ENCODE results near the gene RPRD1B.
A peak's percentile ranks its signal among the peaks of the same experiment; 100 is the strongest.

Gene RPRD1B

DNA sequence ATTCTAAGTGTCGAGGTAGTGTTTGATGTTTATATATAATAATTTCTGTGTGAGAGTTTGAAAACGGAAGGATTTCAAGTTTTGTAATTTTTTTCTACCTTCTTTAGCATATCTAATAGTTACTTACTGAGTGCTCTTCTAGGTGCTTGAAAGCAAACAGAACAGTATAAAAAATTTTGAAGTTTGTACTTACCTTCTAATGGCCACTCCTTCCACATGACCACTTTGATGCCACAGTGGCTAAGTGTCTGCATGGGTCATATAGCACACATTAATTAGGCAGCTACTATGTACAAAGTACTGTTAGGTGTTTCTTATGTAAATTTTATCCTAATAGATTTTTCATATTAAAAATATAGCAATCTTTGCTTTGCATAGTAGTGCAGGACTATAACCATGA, 21.1 kb downstream of the RPRD1B start:
- TF ChIP-seq, protein P1, sequence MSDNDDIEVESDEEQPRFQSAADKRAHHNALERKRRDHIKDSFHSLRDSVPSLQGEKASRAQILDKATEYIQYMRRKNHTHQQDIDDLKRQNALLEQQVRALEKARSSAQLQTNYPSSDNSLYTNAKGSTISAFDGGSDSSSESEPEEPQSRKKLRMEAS (IDR thresholded peaks at IDR 0.05; ENCODE audit: low read depth, low read length): no peak
- TF ChIP-seq, protein P2, sequence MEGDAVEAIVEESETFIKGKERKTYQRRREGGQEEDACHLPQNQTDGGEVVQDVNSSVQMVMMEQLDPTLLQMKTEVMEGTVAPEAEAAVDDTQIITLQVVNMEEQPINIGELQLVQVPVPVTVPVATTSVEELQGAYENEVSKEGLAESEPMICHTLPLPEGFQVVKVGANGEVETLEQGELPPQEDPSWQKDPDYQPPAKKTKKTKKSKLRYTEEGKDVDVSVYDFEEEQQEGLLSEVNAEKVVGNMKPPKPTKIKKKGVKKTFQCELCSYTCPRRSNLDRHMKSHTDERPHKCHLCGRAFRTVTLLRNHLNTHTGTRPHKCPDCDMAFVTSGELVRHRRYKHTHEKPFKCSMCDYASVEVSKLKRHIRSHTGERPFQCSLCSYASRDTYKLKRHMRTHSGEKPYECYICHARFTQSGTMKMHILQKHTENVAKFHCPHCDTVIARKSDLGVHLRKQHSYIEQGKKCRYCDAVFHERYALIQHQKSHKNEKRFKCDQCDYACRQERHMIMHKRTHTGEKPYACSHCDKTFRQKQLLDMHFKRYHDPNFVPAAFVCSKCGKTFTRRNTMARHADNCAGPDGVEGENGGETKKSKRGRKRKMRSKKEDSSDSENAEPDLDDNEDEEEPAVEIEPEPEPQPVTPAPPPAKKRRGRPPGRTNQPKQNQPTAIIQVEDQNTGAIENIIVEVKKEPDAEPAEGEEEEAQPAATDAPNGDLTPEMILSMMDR (IDR thresholded peaks at IDR 0.05; ENCODE audit: low read depth, low read length): no peak
- no peak for TF ChIP-seq POLR2A (IDR thresholded peaks at IDR 0.05; ENCODE audit: extremely low read depth, insufficient read length)
- TF ChIP-seq MYC (IDR thresholded peaks at IDR 0.05; ENCODE audit: low read depth, low read length): no peak
- H3K4me3 ChIP-seq (ENCODE audit: low read depth, low read length): no peak overlapping the region

DNA sequence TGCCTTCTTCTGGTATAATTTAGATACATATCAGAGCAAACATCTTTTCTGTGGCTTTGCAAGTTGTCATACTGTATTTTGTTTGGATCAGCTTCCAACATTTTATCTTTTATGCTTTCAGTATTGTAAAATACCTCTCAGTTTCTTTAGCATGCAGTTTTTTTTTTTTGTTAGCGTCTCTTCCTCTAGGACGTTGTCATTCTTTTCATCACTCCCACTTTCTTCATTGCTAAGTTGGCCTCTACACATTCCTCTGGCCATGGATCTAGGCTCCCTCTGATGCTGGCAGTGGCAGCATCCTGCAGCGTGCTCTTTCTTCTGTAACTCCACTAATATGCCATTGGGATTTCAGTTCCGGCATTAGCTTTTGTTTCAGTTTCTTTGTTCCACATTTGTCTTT, 21.7 kb downstream of the RPRD1B start:
- no peak for TF ChIP-seq POLR2A (IDR thresholded peaks at IDR 0.05; ENCODE audit: extremely low read depth, insufficient read length)

More for the DNA sequence above, 21.1 kb downstream of the RPRD1B start:
- DNase-seq (ENCODE audit: low read depth): no peak

DNA sequence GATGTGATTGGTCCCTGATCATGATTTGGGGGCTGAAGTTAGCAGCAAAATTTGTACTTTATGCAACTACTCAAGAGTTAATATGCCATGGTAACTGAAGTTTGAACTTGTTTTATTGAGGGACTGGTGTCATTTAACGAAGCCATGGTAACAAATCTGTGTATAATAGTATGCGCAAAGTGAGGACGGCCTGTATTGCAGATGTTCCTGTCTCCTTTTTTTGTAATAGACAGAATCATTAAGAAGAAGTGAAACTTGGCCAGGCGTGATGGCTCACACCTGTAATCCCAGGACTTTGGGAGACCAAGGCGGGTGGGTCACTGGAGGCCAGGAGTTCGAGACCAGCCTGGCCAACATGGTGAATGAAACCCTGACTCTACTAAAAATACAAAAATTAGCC, 22.3 kb downstream of the RPRD1B start:
- TF ChIP-seq, protein P1 (IDR thresholded peaks at IDR 0.05; ENCODE audit: low read depth, low read length): no peak
- DNase-seq (ENCODE audit: low read depth): no peak
- no peak overlapping the region for H3K4me3 ChIP-seq (ENCODE audit: low read depth, low read length)

More for the DNA sequence above, 21.7 kb downstream of the RPRD1B start:
- DNase-seq (ENCODE audit: low read depth): no peak
- H3K4me3 ChIP-seq (ENCODE audit: low read depth, low read length): no peak overlapping the region

DNA sequence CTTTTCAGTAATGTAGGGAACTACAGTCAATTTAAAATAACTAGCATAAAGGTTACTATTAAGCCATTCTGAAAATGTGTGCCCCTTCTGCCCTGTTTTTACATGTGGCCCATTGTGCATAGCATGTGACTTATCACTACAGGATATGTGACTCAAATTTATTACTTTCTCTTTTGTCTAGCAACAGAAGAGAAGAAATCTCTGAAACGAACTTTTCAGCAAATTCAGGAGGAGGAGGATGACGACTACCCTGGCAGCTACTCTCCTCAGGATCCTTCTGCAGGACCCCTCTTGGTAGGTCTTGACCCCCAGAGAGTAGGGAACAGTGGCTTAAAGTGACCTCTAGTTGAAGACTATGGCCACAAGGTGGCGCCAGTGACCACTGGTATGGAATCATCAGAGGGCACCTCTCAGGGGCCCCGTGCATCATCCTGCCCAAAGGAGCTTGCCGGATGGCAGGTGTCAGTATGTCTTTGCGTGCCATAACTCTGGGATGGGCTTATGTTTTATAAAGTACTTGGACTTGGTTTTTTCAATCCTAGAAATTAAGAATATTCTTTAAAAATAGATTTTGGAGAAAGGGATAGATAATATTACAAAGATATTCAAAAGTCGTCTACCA, 23.9 kb downstream of the RPRD1B start:
- TF ChIP-seq MYC (IDR thresholded peaks at IDR 0.05; ENCODE audit: low read depth, low read length): no peak
- TF ChIP-seq POLR2A (IDR thresholded peaks at IDR 0.05; ENCODE audit: extremely low read depth, insufficient read length): no peak
- TF ChIP-seq, protein P2 (IDR thresholded peaks at IDR 0.05; ENCODE audit: low read depth, low read length): peak; percentile 79
- TF ChIP-seq, protein P1 (IDR thresholded peaks at IDR 0.05; ENCODE audit: low read depth, low read length): no peak
- H3K4me3 ChIP-seq (ENCODE audit: low read depth, low read length): no peak overlapping the region
- DNase-seq (ENCODE audit: low read depth): peak; percentile 79

DNA sequence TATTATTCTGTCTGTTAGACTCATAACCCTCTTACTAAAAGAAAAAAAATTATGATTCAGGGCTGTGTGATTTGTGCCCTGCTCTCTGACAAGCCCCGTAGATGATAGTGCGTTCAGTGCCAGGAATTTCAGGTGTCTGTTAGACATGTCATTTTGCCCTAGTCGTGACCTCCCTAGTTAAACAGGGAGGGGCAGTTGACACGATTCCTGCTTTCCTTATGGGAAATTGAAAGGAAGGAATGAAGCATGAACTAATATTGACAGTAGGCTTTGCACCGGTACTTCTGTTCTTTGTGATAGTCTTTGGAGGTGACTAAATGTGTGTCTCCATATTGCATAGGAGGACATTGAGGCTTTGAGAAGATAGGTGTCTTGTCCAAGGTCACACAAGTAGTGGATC, 26.3 kb downstream of the RPRD1B start:
- H3K4me3 ChIP-seq (ENCODE audit: low read depth, low read length): no peak overlapping the region
- DNase-seq (ENCODE audit: low read depth): no peak
- TF ChIP-seq, protein P2 (IDR thresholded peaks at IDR 0.05; ENCODE audit: low read depth, low read length): no peak
- TF ChIP-seq, protein P1 (IDR thresholded peaks at IDR 0.05; ENCODE audit: low read depth, low read length): no peak
- TF ChIP-seq POLR2A (IDR thresholded peaks at IDR 0.05; ENCODE audit: extremely low read depth, insufficient read length) (no peak), MYC (IDR thresholded peaks at IDR 0.05; ENCODE audit: low read depth, low read length) (no peak)

DNA sequence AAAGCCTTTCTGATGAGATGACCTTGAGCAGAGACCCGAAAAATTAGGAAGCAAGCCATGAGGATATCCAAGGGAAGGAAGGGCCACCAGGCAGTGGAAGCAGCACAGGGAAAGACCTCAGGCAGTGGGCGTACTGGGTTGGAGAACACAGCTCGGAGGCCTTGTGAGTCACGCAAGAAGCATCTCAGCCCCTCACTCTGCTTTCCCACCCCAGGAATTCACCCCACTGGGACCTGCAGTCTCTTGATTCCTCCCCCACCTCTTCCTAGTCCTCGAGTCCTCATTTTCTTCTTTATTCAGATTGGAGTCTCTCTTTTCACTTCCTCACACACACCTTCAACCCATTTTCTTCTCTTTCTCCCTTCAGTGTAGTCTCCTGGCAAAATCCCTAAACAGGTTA, 27.0 kb downstream of the RPRD1B start:
- no peak overlapping the region for H3K4me3 ChIP-seq (ENCODE audit: low read depth, low read length)
- no peak for DNase-seq (ENCODE audit: low read depth)
- no peak for TF ChIP-seq POLR2A (IDR thresholded peaks at IDR 0.05; ENCODE audit: extremely low read depth, insufficient read length)
- TF ChIP-seq, protein P1 (IDR thresholded peaks at IDR 0.05; ENCODE audit: low read depth, low read length): no peak

DNA sequence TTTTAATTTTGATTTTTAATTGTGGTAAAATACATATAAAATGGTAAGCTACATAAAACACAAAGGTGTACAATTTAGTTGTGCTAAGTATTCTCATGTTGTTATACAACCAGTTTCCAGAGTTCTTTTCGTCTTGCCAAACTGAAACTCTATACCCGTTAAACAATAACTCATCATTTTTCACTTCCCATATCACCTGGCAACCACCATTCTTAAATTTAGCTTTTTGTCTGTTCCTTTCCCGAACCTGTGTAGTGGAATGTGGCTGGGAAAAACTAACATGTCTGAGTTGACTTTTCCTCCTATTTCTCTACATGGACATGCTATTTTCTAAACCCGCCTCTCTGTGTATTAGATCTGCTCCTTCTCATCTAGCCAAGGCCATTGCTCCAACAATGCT, 27.6 kb downstream of the RPRD1B start:
- no peak for DNase-seq (ENCODE audit: low read depth)
- TF ChIP-seq, protein P2 (IDR thresholded peaks at IDR 0.05; ENCODE audit: low read depth, low read length): no peak
- TF ChIP-seq, protein P1 (IDR thresholded peaks at IDR 0.05; ENCODE audit: low read depth, low read length): no peak
- no peak for TF ChIP-seq MYC (IDR thresholded peaks at IDR 0.05; ENCODE audit: low read depth, low read length)
- TF ChIP-seq POLR2A (IDR thresholded peaks at IDR 0.05; ENCODE audit: extremely low read depth, insufficient read length): no peak
- no peak overlapping the region for H3K4me3 ChIP-seq (ENCODE audit: low read depth, low read length)
